HEK293T (cell line): ENCODE results near the gene PCNX1.

ENCODE experiments used
- BHLHE40 ChIP-seq: fragments of 450-650 bp; IDR thresholded peaks from 2 replicates; pipeline ENCODE4 v1.6.1; 2016; ENCODE audit warnings: mild to moderate bottlenecking, moderate library complexity, borderline replicate concordance
- FOXK2 ChIP-seq: fragments of 450-650 bp; IDR thresholded peaks from 2 replicates; pipeline ENCODE4 v1.6.1; 2016; ENCODE audit warnings: mild to moderate bottlenecking
- HDGF ChIP-seq: fragments of 450-650 bp; IDR thresholded peaks from 2 replicates; pipeline ENCODE4 v1.6.1; 2017; ENCODE audit warnings: antibody characterized with exemption, borderline replicate concordance
- L3MBTL2 ChIP-seq: fragments of 450-650 bp; conservative IDR thresholded peaks from 2 replicates; pipeline ENCODE4 v1.6.1; 2016; ENCODE audit warnings: mild to moderate bottlenecking
- LEF1 ChIP-seq: fragments of 450-650 bp; IDR thresholded peaks from 2 replicates; pipeline ENCODE4 v1.6.1; 2017; ENCODE audit warnings: mild to moderate bottlenecking, borderline replicate concordance
- NFRKB ChIP-seq: fragments of 450-650 bp; IDR thresholded peaks from 2 replicates; pipeline ENCODE4 v1.6.1; 2016; ENCODE audit warnings: mild to moderate bottlenecking, moderate library complexity
- SP1 ChIP-seq: fragments of 450-650 bp; IDR thresholded peaks from 2 replicates; pipeline ENCODE4 v1.6.1; 2017
- ZNF384 ChIP-seq: fragments of 450-650 bp; IDR thresholded peaks from 2 replicates; pipeline ENCODE4 v1.6.1; 2016

DNA sequence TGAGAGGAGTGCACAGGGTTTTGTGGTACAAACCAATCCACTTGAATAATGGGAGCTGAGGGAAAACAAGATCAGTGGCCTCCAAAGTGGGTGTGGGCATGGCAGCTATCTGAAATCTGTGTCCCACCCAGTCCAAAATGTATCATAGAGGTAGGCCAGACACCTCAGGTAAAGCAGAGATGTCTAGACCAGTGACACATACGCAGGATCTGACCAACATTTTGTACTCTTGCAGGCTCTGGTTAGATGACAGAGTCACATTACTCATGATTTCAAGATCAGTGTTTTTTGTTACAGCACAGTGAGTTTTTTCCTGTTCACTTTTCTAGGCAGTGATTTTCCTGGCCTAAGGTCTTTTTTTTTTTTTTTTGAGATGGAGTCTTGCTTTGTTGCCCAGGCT, 211.8 kb downstream of the PCNX1 start:
- no peak for TF ChIP-seq LEF1
- no peak for TF ChIP-seq NFRKB
- no peak for TF ChIP-seq HDGF
- no peak for TF ChIP-seq BHLHE40
- no peak for TF ChIP-seq L3MBTL2
- TF ChIP-seq SP1, result no peak
- TF ChIP-seq ZNF384, result 0 out of 2 replicates have a peak, but pooled peaks have one; percentile 25
- no peak for TF ChIP-seq FOXK2
